Heart right ventricle (tissue), 16 donors: ENCODE data around the gene CDC42EP3. TPM values are rescaled to one million over a fixed set of nuclear protein-coding genes. Genes with fewer than 3 reads are reported as not detected.
A peak's percentile ranks its signal among the peaks of the same experiment; 100 is the strongest.

Experiments
- ATAC-seq, 8 donors: fragments of 200-7000 bp; cut with Tn5 transposase; one replicate each; pipeline ENCODE4 v1.9.1; 2020; ENCODE audit warnings: mild to moderate bottlenecking in 8 of 8, moderate library complexity in 8 of 8, moderate number of reproducible peaks in 1 of 8
- DNase-seq, 2 donors: peaks; one replicate each; pipeline ENCODE4 v3.0.0-alpha.2; 2020
- H3K27ac ChIP-seq, 10 donors: fragments of 200-600 bp; sonication (generic) in 2 of 10; one replicate each; pipeline versions ENCODE4 v1.5.0 to v1.8.0; 2020 to 2022; ENCODE audit warnings: mild to moderate bottlenecking in 3 of 10
- H3K27me3 ChIP-seq, 7 donors: fragments of 200-600 bp; one replicate each; pipeline ENCODE4 v1.8.0; 2021 to 2022; ENCODE audit warnings: mild to moderate bottlenecking in 2 of 7
- H3K36me3 ChIP-seq, 9 donors: fragments of 200-600 bp; sonication (generic) in 1 of 9; one replicate each; pipeline versions ENCODE4 v1.5.0 to v1.8.0; 2020 to 2022; ENCODE audit warnings: mild to moderate bottlenecking in 2 of 9
- H3K4me1 ChIP-seq, 9 donors: fragments of 200-600 bp; sonication (generic) in 1 of 9; one replicate each; pipeline versions ENCODE4 v1.5.0 to v1.8.0; 2020 to 2022; ENCODE audit warnings: mild to moderate bottlenecking in 4 of 9
- H3K4me3 ChIP-seq, 10 donors: fragments of 200-600 bp; sonication (generic) in 2 of 10; one replicate each; pipeline versions ENCODE4 v1.5.0 to v1.8.0; 2020 to 2022; ENCODE audit warnings: mild to moderate bottlenecking in 7 of 10, moderate library complexity in 2 of 10
- H3K9me3 ChIP-seq, 11 donors: fragments of 200-600 bp in 10 of 11; sonication (generic) in 2 of 11; one replicate each; pipeline versions ENCODE4 v1.5.0 to v1.8.0; 2013 to 2022; ENCODE audit warnings: mild to moderate bottlenecking in 2 of 11, control low read depth in 1 of 11, moderate library complexity in 1 of 11
- WGBS, 2 donors: extraction: QIAGEN DNeasy Blood & Tissue Kit; methylation state at CpG; one replicate each; pipeline ENCODE4 v1.1.7; 2013; ENCODE audit warnings: inconsistent platforms in 1 of 2; 5-methylcytosine and 5-hydroxymethylcytosine counted together
- intact Hi-C, 10 donors: fragments of 100-400 bp; cut with DNase I; formaldehyde crosslinking; loops; one replicate each; pipeline versions ENCODE4 v1.11.1 to v1.14.2; 2022
- polyA plus RNA-seq, 2 donors: library from polyadenylated mRNA; stranded (reverse); fragments of 200-250 nt; gene quantifications; one replicate each; pipeline ENCODE4 v1.2.3, GENCODE V29; 2013
- total RNA-seq, 10 donors: library from RNA; stranded (reverse); fragmentation: NEBNext Ultra II Directional in 3 of 10; extraction: Animal tissue kit (Norgen Biotek cat#: 25700) in 3 of 10; gene quantifications; one replicate each; pipeline versions ENCODE4 v1.2.1 to v1.2.4, GENCODE V29; 2021 to 2023
- TF ChIP-seq, protein P1 (sequence below), 9 donors: fragments of 200-600 bp; sonication (generic) in 2 of 9; IDR thresholded peaks; one replicate each; pipeline versions ENCODE4 v1.5.0 to v1.8.0; 2021 to 2022; ENCODE audit warnings: antibody characterized with exemption in 9 of 9, mild to moderate bottlenecking in 5 of 9, moderate library complexity in 1 of 9
- donor health status: Arrhythmogenic right ventricular cardiomyopathy.
- donor health status: ischemic (EF 13 %, LVEDD 7.1; RV severe dilation, severe dysfunction).
- donor health status: healthy with polysubstance abuse.
- donor health status: DM: no; HTN: yes; CAD: no.
- donor health status: DM: no; HTN: no; CAD: no.
- donor health status: ischemic (EF 25% LVEDD 6.9; RV normal size, moderate dysfunction).
- donor health status: ischemic (EF 25% LVEDD 5.7; RV mildly dilated, moderate dysfunction).
- donor health status: healthy.
- donor health status: DM: yes; HTN: yes; CAD: no.
- donor health status: Ischemic cardiomyopathy.
- donor health status: ischemic (EF 35%, LVEDD 5.7; RV mildly dilated, moderate dysfunction).
- donor health status: nonischemic (EF 11% LVEDD 7.7; RV severe dilation, severe dysfunction).
- donor health status: DM: yes; HTN: yes; CAD: no.
- donor health status: PGD.
- donor health status: ischemic (EF 29% LVEDD 5.4; RV normal size, mild dysfunction).
- donor health status: nonischemic (EF 23%, LVEDD 6.1; RV moderate dilation, normal function).

Gene CDC42EP3
- total and polyA plus RNA-seq, 12 donors: 28.4 to 188 (median 120) TPM

GRCh38 chr2:37672104-37672869, 845 bp upstream of the CDC42EP3 start:
- peaks cover 3 to 61% (median 30%) of the 10 kb centered on the region in 9 donors for H3K4me1 ChIP-seq
- ATAC-seq (peak; percentile 72 to 87 (median 76)), DNase-seq (peak; percentile 79 to 83)
- no peaks in the 10 kb centered on the region for H3K27me3 ChIP-seq
- no peaks in the 10 kb centered on the region for H3K9me3 ChIP-seq
- H3K27ac ChIP-seq: peak overlapping the region; percentile 91 to 100 (median 99)
- 0 to 1% methylated on average over 68 to 69 of the region's 69 CpGs for whole genome bisulfite sequencing, 2 donors
- TF ChIP-seq, protein P1, sequence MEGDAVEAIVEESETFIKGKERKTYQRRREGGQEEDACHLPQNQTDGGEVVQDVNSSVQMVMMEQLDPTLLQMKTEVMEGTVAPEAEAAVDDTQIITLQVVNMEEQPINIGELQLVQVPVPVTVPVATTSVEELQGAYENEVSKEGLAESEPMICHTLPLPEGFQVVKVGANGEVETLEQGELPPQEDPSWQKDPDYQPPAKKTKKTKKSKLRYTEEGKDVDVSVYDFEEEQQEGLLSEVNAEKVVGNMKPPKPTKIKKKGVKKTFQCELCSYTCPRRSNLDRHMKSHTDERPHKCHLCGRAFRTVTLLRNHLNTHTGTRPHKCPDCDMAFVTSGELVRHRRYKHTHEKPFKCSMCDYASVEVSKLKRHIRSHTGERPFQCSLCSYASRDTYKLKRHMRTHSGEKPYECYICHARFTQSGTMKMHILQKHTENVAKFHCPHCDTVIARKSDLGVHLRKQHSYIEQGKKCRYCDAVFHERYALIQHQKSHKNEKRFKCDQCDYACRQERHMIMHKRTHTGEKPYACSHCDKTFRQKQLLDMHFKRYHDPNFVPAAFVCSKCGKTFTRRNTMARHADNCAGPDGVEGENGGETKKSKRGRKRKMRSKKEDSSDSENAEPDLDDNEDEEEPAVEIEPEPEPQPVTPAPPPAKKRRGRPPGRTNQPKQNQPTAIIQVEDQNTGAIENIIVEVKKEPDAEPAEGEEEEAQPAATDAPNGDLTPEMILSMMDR (IDR thresholded peaks at IDR 0.05): peak in 2 of 9 donors; percentile 8 to 12
- H3K4me3 ChIP-seq: peak overlapping the region; percentile 78 to 99 (median 95)
- intact Hi-C loops: loop anchor here (2.0 to 10.0 kb wide), 13 partner anchors 85 to 257 kb away; no protein-coding TSS in a partner anchor
- H3K36me3 ChIP-seq: peaks cover 0 to 1% (median 0%) of the 10 kb centered on the region in 9 donors

DNA sequence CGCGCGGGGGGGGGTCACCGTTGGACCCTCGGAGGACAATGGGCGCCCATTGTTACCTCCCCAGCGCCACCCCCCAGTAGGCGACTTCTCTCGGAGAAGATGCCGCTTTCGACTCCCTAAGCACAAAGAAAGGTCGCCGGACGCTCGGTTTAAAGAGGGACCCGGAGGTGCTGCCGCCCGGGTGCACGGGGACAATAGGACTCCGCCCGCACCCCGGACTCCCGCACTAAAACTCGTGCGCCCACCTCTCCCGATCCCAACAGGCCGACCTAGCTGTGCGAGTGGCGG, 318 bp upstream of the CDC42EP3 start:
- intact Hi-C loops: loop anchor here (1.0 to 10.0 kb wide), 15 partner anchors 16 to 257 kb away; no protein-coding TSS in a partner anchor
- Histone ChIP-seq H3K27me3 (no peaks in the 10 kb centered on the region), H3K27ac (peak overlapping the region; percentile 91 to 100 (median 99)), H3K9me3 (no peaks in the 10 kb centered on the region), H3K4me1 (peaks cover 3 to 66% (median 35%) of the 10 kb centered on the region in 9 donors), H3K36me3 (peaks cover 0 to 7% (median 0%) of the 10 kb centered on the region in 9 donors), H3K4me3 (peak overlapping the region; percentile 78 to 99 (median 95))
- TF ChIP-seq, protein P1 (IDR thresholded peaks at IDR 0.05): no peak
- DNase-seq (no peak), ATAC-seq (peak in 1 of 8 donors; percentile 2)
- 0 to 1% methylated on average over 21 to 29 of the region's 29 CpGs for WGBS, 2 donors

GRCh38 chr2:37670378-37671008, 949 bp downstream of the CDC42EP3 start:
- Histone ChIP-seq H3K27ac (peak overlapping the region; percentile 91 to 100 (median 99)), H3K4me3 (peak overlapping the region; percentile 78 to 99 (median 95)), H3K27me3 (no peaks in the 10 kb centered on the region), H3K36me3 (peaks cover 0 to 7% (median 0%) of the 10 kb centered on the region in 9 donors), H3K4me1 (peaks cover 6 to 75% (median 48%) of the 10 kb centered on the region in 9 donors), H3K9me3 (no peaks in the 10 kb centered on the region)
- WGBS, 2 donors: 3 to 7% methylated on average over 11 of the region's 11 CpGs
- TF ChIP-seq, protein P1 (IDR thresholded peaks at IDR 0.05): no peak
- intact Hi-C loops: loop anchor here (1.0 to 10.0 kb wide), 15 partner anchors 15 to 256 kb away; no protein-coding TSS in a partner anchor
- ATAC-seq: peak; percentile 9 to 63 (median 32)
- peak in 1 of 2 donors; percentile 23 for DNase-seq

DNA sequence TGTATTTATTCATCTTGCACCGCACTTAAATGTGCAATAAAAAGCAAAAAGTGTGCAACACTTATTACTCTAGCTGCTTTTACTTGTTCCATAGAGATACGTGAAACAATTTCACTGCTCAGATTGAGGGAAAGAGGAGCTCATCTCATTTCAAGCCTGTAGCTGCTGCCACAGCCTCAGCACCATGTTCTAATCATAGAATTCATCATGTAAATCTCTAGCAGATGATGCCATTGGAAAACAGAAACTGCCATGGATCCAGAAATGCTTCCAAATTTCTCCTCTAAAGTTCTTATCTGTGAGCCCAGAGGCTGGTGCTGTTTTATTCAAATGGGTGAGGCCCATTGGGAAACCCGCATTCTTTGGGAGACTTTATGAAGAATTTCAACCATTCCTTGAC, 2.0 kb downstream of the CDC42EP3 start:
- peaks cover 0 to 7% (median 0%) of the 10 kb centered on the region in 9 donors for H3K36me3 ChIP-seq
- TF ChIP-seq, protein P1 (IDR thresholded peaks at IDR 0.05): no peak
- DNase-seq: no peak
- intact Hi-C loops: loop anchor here in 2 of 10 donors (10.0 kb wide), 2 partner anchors 135 to 255 kb away; no protein-coding TSS in a partner anchor
- H3K27me3 ChIP-seq: no peaks in the 10 kb centered on the region
- WGBS, 2 donors: 41 to 45% methylated on average over 3 of the region's 3 CpGs
- peak overlapping the region in 9 of 10 donors; percentile 19 to 100 (median 99) for H3K27ac ChIP-seq
- peak overlapping the region; percentile 78 to 99 (median 95) for H3K4me3 ChIP-seq
- no peaks in the 10 kb centered on the region for H3K9me3 ChIP-seq
- ATAC-seq: no peak
- H3K4me1 ChIP-seq: peaks cover 8 to 75% (median 58%) of the 10 kb centered on the region in 9 donors
